H1 (cell line): ENCODE data around the gene IFNG. TPM values are rescaled to one million over a fixed set of nuclear protein-coding genes. Genes with fewer than 3 reads are reported as not detected.
A peak's percentile ranks its signal among the peaks of the same experiment; 100 is the strongest.

Experiments used
- CTCF ChIA-PET: fragments of 300-600 bp; sonication (Branson Sonifier 250); formaldehyde crosslinking; loops from one replicate; lab custom pipeline; 2021; ENCODE audit not compliant: partially characterized antibody; lab: Charles Lee
- POLR2A ChIA-PET: fragments of 300-600 bp; sonication (Branson Sonifier 250); formaldehyde crosslinking; loops from one replicate; lab custom pipeline; 2021; ENCODE audit warnings: inconsistent platforms; ENCODE audit not compliant: partially characterized antibody; lab: Charles Lee
- DNase-seq, 2 experiments: peaks; one replicate each; pipeline versions ENCODE4 v3.0.0 to v3.0.0-alpha.2; 2010 to 2022; ENCODE audit warnings: low spot score in 2 of 2, low read depth in 1 of 2, mixed read lengths in 1 of 2
- FAIRE-seq: peaks from 2 replicates; lab custom pipeline; 2011; peaks lifted over from hg19 to GRCh38; lab: Jason Lieb, UNC
- H2AFZ ChIP-seq: 2 replicates; pipeline ENCODE4 v1.8.1; 2012; ENCODE audit warnings: low read length, inconsistent platforms
- H2AK5ac ChIP-seq: 2 replicates; pipeline ENCODE4 v1.6.1; 2013; ENCODE audit warnings: low read depth, low read length
- H2BK120ac ChIP-seq: replicated peaks from 2 replicates; pipeline ENCODE3; 2013; ENCODE audit warnings: low read depth, low read length, inconsistent platforms
- H2BK12ac ChIP-seq: 2 replicates; pipeline ENCODE4 v1.6.1; 2013; ENCODE audit warnings: low read depth, low read length
- H2BK15ac ChIP-seq: 2 replicates; pipeline ENCODE4 v1.6.1; 2013; ENCODE audit warnings: low read length
- H2BK20ac ChIP-seq: 2 replicates; pipeline ENCODE4 v1.6.1; 2013; ENCODE audit warnings: low read length
- H2BK5ac ChIP-seq: 2 replicates; pipeline ENCODE4 v1.6.1; 2013; ENCODE audit warnings: low read depth, low read length
- H3K14ac ChIP-seq: 2 replicates; pipeline ENCODE4 v1.6.1; 2013; ENCODE audit warnings: inconsistent platforms; ENCODE audit not compliant: insufficient read length
- H3K18ac ChIP-seq: 2 replicates; pipeline ENCODE4 v1.6.1; 2013; ENCODE audit warnings: low read length; ENCODE audit errors: extremely low read depth
- H3K23ac ChIP-seq: 2 replicates; pipeline ENCODE4 v1.6.1; 2013; ENCODE audit warnings: inconsistent platforms; ENCODE audit not compliant: insufficient read length
- H3K23me2 ChIP-seq: 2 replicates; pipeline ENCODE4 v1.6.1; 2013; ENCODE audit warnings: low read depth, low read length
- H3K27ac ChIP-seq: 2 replicates; pipeline ENCODE4 v1.6.1; 2011; ENCODE audit warnings: low read depth, low read length, inconsistent platforms
- H3K27me3 ChIP-seq, 4 experiments: replicated peaks in 1 of 4; 1 replicate in 1 of 4; 2 replicates in 3 of 4; pipeline versions ENCODE4 v1.6.1 to v1.8.1; 2011 to 2013; ENCODE audit warnings: low read length in 3 of 4, mild to moderate bottlenecking in 3 of 4, inconsistent platforms in 2 of 4, mixed read lengths in 2 of 4, moderate library complexity in 1 of 4; ENCODE audit not compliant: control insufficient read depth in 3 of 4, insufficient read depth in 3 of 4; ENCODE audit errors: extremely low read depth in 1 of 4
- H3K36me3 ChIP-seq, 4 experiments: 2 replicates each; pipeline versions ENCODE4 v1.6.1 to v1.8.1; 2011 to 2013; ENCODE audit warnings: mild to moderate bottlenecking in 4 of 4, low read length in 3 of 4, moderate library complexity in 2 of 4, control low read depth in 1 of 4, inconsistent platforms in 1 of 4; ENCODE audit not compliant: insufficient read depth in 4 of 4, control insufficient read depth in 2 of 4
- H3K4ac ChIP-seq: replicated peaks from 2 replicates; pipeline ENCODE3; 2013; ENCODE audit warnings: low read length, low read depth, mixed read lengths, inconsistent platforms; ENCODE audit not compliant: insufficient read length
- H3K4me1 ChIP-seq, 4 experiments: replicated peaks in 1 of 4; 1 replicate in 1 of 4; 2 replicates in 3 of 4; pipeline versions ENCODE4 v1.6.1 to v1.8.1; 2011 to 2013; ENCODE audit warnings: low read length in 3 of 4, inconsistent platforms in 2 of 4, mixed read lengths in 1 of 4; ENCODE audit not compliant: insufficient read depth in 4 of 4, control insufficient read depth in 3 of 4
- H3K4me2 ChIP-seq, 2 experiments: 2 replicates each; pipeline versions ENCODE4 v1.6.1 to v1.8.1; 2011 to 2013; ENCODE audit warnings: low read depth in 2 of 2, low read length in 2 of 2, control low read depth in 1 of 2, inconsistent platforms in 1 of 2, mild to moderate bottlenecking in 1 of 2; ENCODE audit not compliant: insufficient read depth in 1 of 2
- H3K4me3 ChIP-seq, 4 experiments: fragments of 200-600, 300-600 bp in 1 of 4; sonication (generic), shearing (Covaris generic), sonication (Bioruptor Twin) in 1 of 4; 2 replicates each; pipeline versions ENCODE4 v1.5.1 to v1.8.1; 2011 to 2016; ENCODE audit warnings: low read length in 4 of 4, low read depth in 3 of 4, control low read depth in 2 of 4, inconsistent platforms in 2 of 4, mild to moderate bottlenecking in 2 of 4, mixed read lengths in 1 of 4, moderate library complexity in 1 of 4; ENCODE audit not compliant: insufficient read depth in 2 of 4; ENCODE audit errors: extremely low read depth in 1 of 4
- H3K56ac ChIP-seq: replicated peaks from 2 replicates; pipeline ENCODE3; 2013; ENCODE audit warnings: low read depth, mild to moderate bottlenecking, mixed read lengths, low read length, inconsistent platforms; ENCODE audit not compliant: insufficient read length
- H3K79me1 ChIP-seq: 2 replicates; pipeline ENCODE4 v1.6.1; 2013; ENCODE audit warnings: low read depth, low read length, control low read depth
- H3K79me2 ChIP-seq, 2 experiments: 2 replicates each; pipeline versions ENCODE4 v1.6.1 to v1.8.1; 2012 to 2013; ENCODE audit warnings: low read length in 2 of 2, mild to moderate bottlenecking in 2 of 2, inconsistent platforms in 1 of 2; ENCODE audit not compliant: insufficient read depth in 2 of 2, control insufficient read depth in 1 of 2
- H3K9ac ChIP-seq, 4 experiments: replicated peaks in 1 of 4; 1 replicate in 1 of 4; 2 replicates in 3 of 4; pipeline versions ENCODE4 v1.6.1 to v1.8.1; 2011 to 2013; ENCODE audit warnings: low read depth in 3 of 4, low read length in 3 of 4, control low read depth in 2 of 4, mild to moderate bottlenecking in 2 of 4, moderate library complexity in 2 of 4, inconsistent platforms in 1 of 4; ENCODE audit errors: extremely low read depth in 1 of 4
- H3K9me3 ChIP-seq, 2 experiments: 2 replicates each; pipeline versions ENCODE4 v1.6.1 to v1.8.1; 2012 to 2013; ENCODE audit warnings: mild to moderate bottlenecking in 2 of 2, moderate library complexity in 2 of 2, control low read depth in 1 of 2, inconsistent platforms in 1 of 2, low read depth in 1 of 2, low read length in 1 of 2, mixed read lengths in 1 of 2; ENCODE audit not compliant: insufficient read depth in 2 of 2
- H4K20me1 ChIP-seq, 2 experiments: replicated peaks in 1 of 2; 2 replicates each; pipeline versions ENCODE3 to v1.8.1; 2011 to 2013; ENCODE audit warnings: inconsistent platforms in 2 of 2, low read length in 2 of 2, mild to moderate bottlenecking in 1 of 2; ENCODE audit not compliant: insufficient read depth in 2 of 2, control insufficient read depth in 1 of 2
- H4K5ac ChIP-seq: 2 replicates; pipeline ENCODE4 v1.6.1; 2013; ENCODE audit warnings: low read length, low read depth, mixed read lengths, inconsistent platforms; ENCODE audit not compliant: insufficient read length
- H4K8ac ChIP-seq: 2 replicates; pipeline ENCODE4 v1.8.0; 2013; ENCODE audit warnings: mild to moderate bottlenecking, moderate library complexity, low read length, inconsistent platforms; ENCODE audit not compliant: insufficient read depth; ENCODE audit errors: extremely low read depth
- H4K91ac ChIP-seq: replicated peaks from 2 replicates; pipeline ENCODE3; 2013; ENCODE audit warnings: low read length, mixed read lengths, inconsistent platforms; ENCODE audit not compliant: insufficient read length
- POLR2A ChIP-seq, 2 experiments: IDR thresholded peaks; 1 replicate in 1 of 2; 2 replicates in 1 of 2; pipeline ENCODE4 v1.6.1; 2011; ENCODE audit warnings: low read depth in 2 of 2, low read length in 2 of 2, mild to moderate bottlenecking in 2 of 2; ENCODE audit errors: control extremely low read depth in 1 of 2
- WGBS, 2 experiments: shearing (Covaris generic) in 1 of 2; methylation state at CpG; one replicate each; pipeline versions ENCODE4 v1.1.6 to v1.1.7; 2013 to 2015; ENCODE audit warnings: low lambda C conversion rate in 2 of 2, mixed read lengths in 2 of 2, inconsistent platforms in 1 of 2, low coverage in 1 of 2, missing lambda C conversion rate in 1 of 2; ENCODE audit not compliant: insufficient replicate concordance in 2 of 2, insufficient coverage in 1 of 2, insufficient read length in 1 of 2; ENCODE audit errors: extremely low coverage in 1 of 2, missing lambda C conversion rate in 1 of 2; 5-methylcytosine and 5-hydroxymethylcytosine counted together
- polyA plus RNA-seq, 7 experiments: library from polyadenylated mRNA; depleted of rRNA in 3 of 7; stranded (reverse) in 5 of 7; unstranded in 2 of 7; fragments of >200 nt in 5 of 7; fragments of 200-250 nt in 2 of 7; gene quantifications; 1 replicate in 5 of 7; 2 replicates in 1 of 7; 4 replicates in 1 of 7; pipeline versions ENCODE4 v1.2.1 to v1.2.3, GENCODE V29; 2011 to 2013; ENCODE audit warnings: missing spikeins in 2 of 7, mixed read lengths in 2 of 7
- total RNA-seq: library from RNA; stranded (reverse); fragmentation: NEBNext Ultra II Directional; extraction: Animal tissue kit (Norgen Biotek cat#: 25700); gene quantifications from 2 replicates; pipeline ENCODE4 v1.2.1, GENCODE V29; 2021
- TF ChIP-seq, protein P1 (sequence below): IDR thresholded peaks from 2 replicates; pipeline ENCODE4 v1.6.1; 2012; ENCODE audit warnings: inconsistent platforms

Gene IFNG
- total and polyA plus RNA-seq, 2 of the 8 experiments (the other 6 are each of a cell fraction or from before 2014, with no cell fraction given) = not detected

DNA sequence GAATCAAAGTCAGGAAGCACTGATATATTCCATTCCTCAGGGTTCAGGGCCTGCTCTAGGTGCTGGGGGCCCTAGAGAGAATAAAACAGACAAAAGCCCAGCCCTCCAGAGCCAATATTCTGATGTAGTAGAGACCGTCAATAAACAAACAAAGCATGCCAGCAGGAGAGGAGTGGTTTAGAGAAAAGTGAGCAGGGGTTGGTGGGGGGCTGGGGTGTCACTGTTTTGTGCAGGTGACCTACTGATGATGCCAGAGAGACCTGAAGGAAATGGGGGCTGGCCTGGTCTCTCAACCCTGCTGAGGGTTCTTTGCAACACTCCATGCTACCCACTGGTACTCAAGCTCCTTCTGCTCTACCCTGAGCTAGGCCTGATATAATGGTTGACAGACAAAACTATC, 39.6 kb upstream of the IFNG start:
- no peak overlapping the region for H3K23ac ChIP-seq
- no peak overlapping the region for H2AK5ac ChIP-seq
- H4K8ac ChIP-seq = no peak overlapping the region
- peak overlapping the region; percentile 33; the same call in 1 of the 2 replicates for H2AFZ ChIP-seq
- H3K27me3 ChIP-seq = no peaks in the 10 kb centered on the region
- H2BK15ac ChIP-seq = no peak overlapping the region
- no peak overlapping the region for H4K5ac ChIP-seq
- no peak overlapping the region for H3K9ac ChIP-seq
- 0 out of 4 replicates have a peak overlapping the region, but pooled peaks have one; percentile 9 to 12 for H3K4me2 ChIP-seq
- no peaks in the 10 kb centered on the region for H3K79me1 ChIP-seq
- POLR2A ChIA-PET = no interaction called here
- FAIRE-seq = no peak
- TF ChIP-seq, protein P1, sequence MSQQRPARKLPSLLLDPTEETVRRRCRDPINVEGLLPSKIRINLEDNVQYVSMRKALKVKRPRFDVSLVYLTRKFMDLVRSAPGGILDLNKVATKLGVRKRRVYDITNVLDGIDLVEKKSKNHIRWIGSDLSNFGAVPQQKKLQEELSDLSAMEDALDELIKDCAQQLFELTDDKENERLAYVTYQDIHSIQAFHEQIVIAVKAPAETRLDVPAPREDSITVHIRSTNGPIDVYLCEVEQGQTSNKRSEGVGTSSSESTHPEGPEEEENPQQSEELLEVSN = no peak
- no peak for TF ChIP-seq POLR2A (IDR thresholded peaks at IDR 0.05; ENCODE audit: control extremely low read depth in 1 of 2, low read depth in 2 of 2, low read length in 2 of 2)
- H3K18ac ChIP-seq = no peak overlapping the region
- no peak overlapping the region for H4K91ac ChIP-seq
- peaks cover 0 to 6% (median 3%) of the 10 kb centered on the region in 4 experiments; a peak in 4 of 7 replicates for H3K4me1 ChIP-seq
- no peak overlapping the region for H3K27ac ChIP-seq
- H3K56ac ChIP-seq = no peak overlapping the region
- H2BK5ac ChIP-seq = no peak overlapping the region
- no peak overlapping the region for H3K4me3 ChIP-seq
- WGBS, 2 experiments = 75% methylated on average over 1 of the region's 1 CpG; no CpG with 5 or more reads in 1 of the 2 experiments
- no peaks in the 10 kb centered on the region for H3K36me3 ChIP-seq
- no peaks in the 10 kb centered on the region for H3K23me2 ChIP-seq
- CTCF ChIA-PET = interaction anchor here (1.2 kb wide), 2 partner anchors 14 to 131 kb away, joined by 3 read pairs; no protein-coding TSS in a partner anchor
- no peaks in the 10 kb centered on the region for H4K20me1 ChIP-seq
- H2BK120ac ChIP-seq = no peak overlapping the region
- H2BK12ac ChIP-seq = no peak overlapping the region
- no peaks in the 10 kb centered on the region for H3K9me3 ChIP-seq
- no peak overlapping the region for H3K4ac ChIP-seq
- no peak overlapping the region for H3K14ac ChIP-seq
- no peak overlapping the region for H2BK20ac ChIP-seq
- H3K79me2 ChIP-seq = no peaks in the 10 kb centered on the region
- DNase-seq = no peak
